Peyer's patch (tissue), 4 donors: ENCODE results near the gene RAVER2.

ENCODE experiments used
- CTCF ChIP-seq, 6 experiments: fragments of 450-650 bp in 4 of 6; fragments of 200-600 bp in 2 of 6; sonication (generic) in 1 of 6; IDR thresholded peaks; one replicate each; pipeline ENCODE4 v1.5.1; 2017 to 2019; ENCODE audit warnings: antibody characterized with exemption in 6 of 6, mild to moderate bottlenecking in 3 of 6, moderate library complexity in 1 of 6
- POLR2A ChIP-seq, 2 donors: fragments of 450-650 bp; IDR thresholded peaks; one replicate each; pipeline ENCODE4 v1.5.1; 2017; ENCODE audit warnings: antibody characterized with exemption in 2 of 2, mild to moderate bottlenecking in 2 of 2, moderate library complexity in 2 of 2

- TF ChIP-seq CTCF (IDR thresholded peaks at IDR 0.05) (no peak), POLR2A (IDR thresholded peaks at IDR 0.05) (no peak)
Observed at GRCh38 chr1:64881281-64881680, 136.4 kb downstream of the RAVER2 start.
